ENCODE measurements around the gene NAA80.

The NAA80 gene

DNA sequence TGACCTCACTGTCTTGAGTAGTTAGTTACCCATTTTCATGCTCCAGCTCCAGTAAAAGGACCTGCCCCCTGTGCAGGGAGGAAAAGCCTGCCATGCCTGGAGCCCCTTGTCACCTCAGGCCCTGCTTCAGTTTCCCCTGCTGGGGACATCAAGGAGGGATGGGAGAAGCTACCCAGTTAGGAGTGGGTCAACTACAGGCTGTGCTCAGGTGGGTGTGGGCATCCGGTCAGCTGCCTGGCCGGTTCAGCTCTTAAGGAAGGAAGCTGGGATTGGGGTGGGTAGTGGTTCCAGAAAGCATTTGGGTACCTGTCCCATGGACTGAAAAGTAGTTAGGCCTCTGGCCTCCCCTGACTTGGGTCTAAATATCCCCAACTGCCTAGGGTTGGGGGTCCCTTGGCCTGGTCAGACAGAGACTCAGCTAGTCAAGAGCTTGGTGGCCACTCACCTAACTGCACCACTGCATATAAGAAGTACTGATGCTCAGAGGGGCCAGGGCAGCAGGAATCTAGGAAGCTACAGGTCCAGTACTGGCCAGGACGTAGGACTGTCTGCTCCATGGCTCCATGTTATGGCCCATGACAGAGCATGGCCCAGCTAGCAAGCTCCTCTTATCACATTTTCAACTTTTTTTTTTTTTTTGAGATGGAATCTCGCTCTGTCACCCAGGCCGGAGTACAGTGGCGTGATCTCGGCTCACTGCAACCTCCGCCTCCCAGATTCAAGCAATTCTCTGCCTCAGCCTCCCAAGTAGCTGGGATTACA is 19.8 kb downstream of the NAA80 start:
- TF ChIP-seq TEAD4 (IDR thresholded peaks at IDR 0.05) (no peak), RAD21 (IDR thresholded peaks at IDR 0.05; ENCODE audit: low read depth) (no peak), EGR1 (IDR thresholded peaks at IDR 0.05) (no peak), ZBTB7A (IDR thresholded peaks at IDR 0.05; ENCODE audit: low read depth) (no peak), TAF1 (IDR thresholded peaks at IDR 0.05; ENCODE audit: low read depth) (no peak), TCF12 (IDR thresholded peaks at IDR 0.05; ENCODE audit: low read depth) (no peak), CEBPB (IDR thresholded peaks at IDR 0.05) (no peak), YY1 (IDR thresholded peaks at IDR 0.05; ENCODE audit: low read depth) (no peak), CREB1 (IDR thresholded peaks at IDR 0.05; ENCODE audit: low read depth) (no peak)
- TF ChIP-seq, protein P1, sequence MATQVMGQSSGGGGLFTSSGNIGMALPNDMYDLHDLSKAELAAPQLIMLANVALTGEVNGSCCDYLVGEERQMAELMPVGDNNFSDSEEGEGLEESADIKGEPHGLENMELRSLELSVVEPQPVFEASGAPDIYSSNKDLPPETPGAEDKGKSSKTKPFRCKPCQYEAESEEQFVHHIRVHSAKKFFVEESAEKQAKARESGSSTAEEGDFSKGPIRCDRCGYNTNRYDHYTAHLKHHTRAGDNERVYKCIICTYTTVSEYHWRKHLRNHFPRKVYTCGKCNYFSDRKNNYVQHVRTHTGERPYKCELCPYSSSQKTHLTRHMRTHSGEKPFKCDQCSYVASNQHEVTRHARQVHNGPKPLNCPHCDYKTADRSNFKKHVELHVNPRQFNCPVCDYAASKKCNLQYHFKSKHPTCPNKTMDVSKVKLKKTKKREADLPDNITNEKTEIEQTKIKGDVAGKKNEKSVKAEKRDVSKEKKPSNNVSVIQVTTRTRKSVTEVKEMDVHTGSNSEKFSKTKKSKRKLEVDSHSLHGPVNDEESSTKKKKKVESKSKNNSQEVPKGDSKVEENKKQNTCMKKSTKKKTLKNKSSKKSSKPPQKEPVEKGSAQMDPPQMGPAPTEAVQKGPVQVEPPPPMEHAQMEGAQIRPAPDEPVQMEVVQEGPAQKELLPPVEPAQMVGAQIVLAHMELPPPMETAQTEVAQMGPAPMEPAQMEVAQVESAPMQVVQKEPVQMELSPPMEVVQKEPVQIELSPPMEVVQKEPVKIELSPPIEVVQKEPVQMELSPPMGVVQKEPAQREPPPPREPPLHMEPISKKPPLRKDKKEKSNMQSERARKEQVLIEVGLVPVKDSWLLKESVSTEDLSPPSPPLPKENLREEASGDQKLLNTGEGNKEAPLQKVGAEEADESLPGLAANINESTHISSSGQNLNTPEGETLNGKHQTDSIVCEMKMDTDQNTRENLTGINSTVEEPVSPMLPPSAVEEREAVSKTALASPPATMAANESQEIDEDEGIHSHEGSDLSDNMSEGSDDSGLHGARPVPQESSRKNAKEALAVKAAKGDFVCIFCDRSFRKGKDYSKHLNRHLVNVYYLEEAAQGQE (IDR thresholded peaks at IDR 0.05; ENCODE audit: low read depth) = no peak

DNA sequence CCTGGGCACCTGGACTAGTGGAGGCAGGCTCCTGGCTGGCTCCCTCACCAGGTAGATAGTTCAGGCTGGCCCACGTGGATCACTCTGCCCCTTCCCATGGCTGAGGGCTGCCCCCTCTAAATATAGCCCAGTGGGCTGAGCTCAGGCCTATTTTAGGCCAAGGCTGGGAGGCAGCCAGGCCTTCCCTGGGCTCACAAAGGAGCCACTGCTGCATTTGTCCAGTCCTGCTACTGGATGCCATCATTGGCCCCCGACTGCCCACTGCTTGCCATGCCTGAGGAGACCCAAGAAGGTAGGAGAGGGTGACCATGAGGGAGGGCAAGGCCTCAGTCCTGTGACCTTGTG is 20.4 kb downstream of the NAA80 start, which contains the start of gene LSMEM2:
Gene LSMEM2, plus strand, starts transcription at position 208 of the 345 bp plus-strand sequence. Its CDS starts 27 bp downstream, at position 235.
- TF ChIP-seq EGR1 (IDR thresholded peaks at IDR 0.05) (no peak), NFIC (IDR thresholded peaks at IDR 0.05) (no peak), TAF1 (IDR thresholded peaks at IDR 0.05; ENCODE audit: low read depth) (no peak), YY1 (IDR thresholded peaks at IDR 0.05; ENCODE audit: low read depth) (no peak), CREB1 (IDR thresholded peaks at IDR 0.05; ENCODE audit: low read depth) (no peak), RAD21 (IDR thresholded peaks at IDR 0.05; ENCODE audit: low read depth) (no peak)
- TF ChIP-seq, protein P2, sequence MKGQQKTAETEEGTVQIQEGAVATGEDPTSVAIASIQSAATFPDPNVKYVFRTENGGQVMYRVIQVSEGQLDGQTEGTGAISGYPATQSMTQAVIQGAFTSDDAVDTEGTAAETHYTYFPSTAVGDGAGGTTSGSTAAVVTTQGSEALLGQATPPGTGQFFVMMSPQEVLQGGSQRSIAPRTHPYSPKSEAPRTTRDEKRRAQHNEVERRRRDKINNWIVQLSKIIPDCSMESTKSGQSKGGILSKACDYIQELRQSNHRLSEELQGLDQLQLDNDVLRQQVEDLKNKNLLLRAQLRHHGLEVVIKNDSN (IDR thresholded peaks at IDR 0.05) = no peak

DNA sequence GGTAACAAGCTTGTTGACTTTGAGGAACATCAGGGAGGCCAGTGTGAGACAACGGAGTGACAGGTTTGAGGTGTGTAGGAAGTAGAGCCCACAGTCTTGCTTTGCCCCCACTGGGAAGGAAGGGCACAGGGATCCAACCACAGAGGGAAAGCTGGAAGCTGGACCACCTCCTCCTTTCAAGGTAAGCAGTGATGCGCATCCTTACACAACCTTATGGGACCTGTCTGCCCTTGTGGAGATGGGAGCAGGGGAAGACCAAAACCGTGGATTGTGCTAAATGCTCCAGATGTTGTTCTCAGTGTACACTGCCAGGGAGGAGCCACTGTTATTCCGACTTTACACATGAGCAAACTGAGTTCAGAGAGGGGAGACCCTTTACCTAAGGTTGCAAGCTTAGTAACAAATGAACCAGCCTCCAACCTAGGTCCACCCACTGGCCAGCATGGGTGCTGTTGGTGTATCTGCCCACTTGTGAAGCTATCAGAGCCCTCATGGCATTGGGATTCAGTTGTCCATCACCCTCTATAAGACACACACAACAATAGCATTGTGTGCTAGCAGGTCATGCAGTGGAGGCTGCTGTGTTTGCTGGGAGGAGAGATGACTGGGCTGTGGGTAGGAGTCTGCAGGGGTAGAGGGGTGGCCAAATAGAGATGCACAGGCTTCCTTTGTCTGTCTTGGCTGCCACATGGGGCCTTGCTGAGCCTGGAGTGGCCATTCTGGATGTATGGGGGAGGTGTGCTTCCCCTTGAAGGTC is 20.9 kb downstream of the NAA80 start:
- no peak for TF ChIP-seq CREB1 (IDR thresholded peaks at IDR 0.05; ENCODE audit: low read depth)
- no peak for TF ChIP-seq RAD21 (IDR thresholded peaks at IDR 0.05; ENCODE audit: low read depth)
- no peak for TF ChIP-seq YY1 (IDR thresholded peaks at IDR 0.05; ENCODE audit: low read depth)

DNA sequence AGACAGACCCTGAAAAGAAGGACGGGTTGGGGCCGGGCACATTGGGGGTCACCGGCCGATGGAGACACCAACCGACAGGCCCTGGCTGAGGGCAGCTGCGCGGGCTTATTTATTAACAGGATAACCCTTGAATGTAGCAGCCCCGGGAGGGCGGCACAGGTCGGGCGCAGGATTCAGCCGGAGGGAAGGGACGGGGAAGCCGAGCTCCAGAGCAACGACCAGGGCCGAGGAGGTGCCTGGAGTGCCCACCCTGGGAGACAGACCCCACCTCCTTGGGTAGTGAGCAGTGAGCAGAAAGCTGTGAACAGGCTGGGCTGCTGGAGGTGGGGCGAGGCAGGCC is 22.5 kb downstream of the NAA80 start:
- TF ChIP-seq, protein P1 (IDR thresholded peaks at IDR 0.05; ENCODE audit: low read depth) = no peak
- TF ChIP-seq TEAD4 (IDR thresholded peaks at IDR 0.05) (no peak), EGR1 (IDR thresholded peaks at IDR 0.05) (no peak), FOXM1 (IDR thresholded peaks at IDR 0.05; ENCODE audit: borderline replicate concordance, low read depth) (no peak), TAF1 (IDR thresholded peaks at IDR 0.05; ENCODE audit: low read depth) (no peak), EP300 (IDR thresholded peaks at IDR 0.05; ENCODE audit: borderline replicate concordance) (no peak), TCF12 (IDR thresholded peaks at IDR 0.05; ENCODE audit: low read depth) (no peak), NFIC (IDR thresholded peaks at IDR 0.05) (no peak)
- TF ChIP-seq, protein P2 (IDR thresholded peaks at IDR 0.05) = no peak

DNA sequence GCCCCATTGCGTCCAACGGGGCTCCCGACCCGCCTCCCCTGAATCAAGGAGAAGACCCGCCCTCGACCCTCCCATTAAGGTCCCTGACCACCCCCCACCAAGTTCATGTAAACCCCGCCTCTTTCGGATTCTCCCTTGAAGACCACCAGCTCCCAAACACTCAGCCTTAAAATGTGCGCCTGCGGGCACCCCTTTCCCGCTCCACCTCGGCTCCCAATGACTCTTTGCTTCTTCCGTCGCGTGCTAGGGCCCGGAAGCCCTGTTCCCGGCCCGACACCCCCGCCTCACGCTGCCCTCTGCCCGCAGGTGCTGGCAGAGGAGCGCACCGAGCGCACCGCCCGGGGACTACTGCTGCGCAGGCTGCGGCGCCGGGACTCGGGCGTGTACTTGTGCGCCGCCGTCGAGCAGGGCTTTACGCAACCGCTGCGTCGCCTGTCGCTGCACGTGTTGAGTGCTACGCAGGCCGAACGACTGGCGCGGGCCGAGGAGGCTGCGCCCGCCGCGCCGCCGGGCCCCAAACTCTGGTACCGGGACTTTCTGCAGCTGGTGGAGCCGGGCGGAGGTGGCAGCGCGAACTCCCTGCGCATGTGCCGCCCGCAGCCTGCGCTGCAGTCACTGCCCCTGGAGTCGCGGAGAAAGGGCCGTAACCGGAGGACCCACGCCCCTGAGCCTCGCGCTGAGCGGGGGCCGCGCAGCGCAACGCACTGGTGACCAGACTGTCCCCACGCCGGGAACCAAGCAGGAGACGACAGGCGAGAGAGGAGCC is 23.0 kb downstream of the NAA80 start:
- TF ChIP-seq CEBPB (IDR thresholded peaks at IDR 0.05) (no peak), NFIC (IDR thresholded peaks at IDR 0.05) (no peak), CREB1 (IDR thresholded peaks at IDR 0.05; ENCODE audit: low read depth) (no peak), TCF12 (IDR thresholded peaks at IDR 0.05; ENCODE audit: low read depth) (no peak), FOXM1 (IDR thresholded peaks at IDR 0.05; ENCODE audit: borderline replicate concordance, low read depth) (no peak), RAD21 (IDR thresholded peaks at IDR 0.05; ENCODE audit: low read depth) (no peak), TEAD4 (IDR thresholded peaks at IDR 0.05) (no peak), ZBTB7A (IDR thresholded peaks at IDR 0.05; ENCODE audit: low read depth) (no peak), EP300 (IDR thresholded peaks at IDR 0.05; ENCODE audit: borderline replicate concordance) (no peak), YY1 (IDR thresholded peaks at IDR 0.05; ENCODE audit: low read depth) (no peak), EGR1 (IDR thresholded peaks at IDR 0.05) (no peak), TAF1 (IDR thresholded peaks at IDR 0.05; ENCODE audit: low read depth) (no peak)
- TF ChIP-seq, protein P1 (IDR thresholded peaks at IDR 0.05; ENCODE audit: low read depth) = no peak
- TF ChIP-seq, protein P2 (IDR thresholded peaks at IDR 0.05) = no peak
- TF ChIP-seq, protein P3, sequence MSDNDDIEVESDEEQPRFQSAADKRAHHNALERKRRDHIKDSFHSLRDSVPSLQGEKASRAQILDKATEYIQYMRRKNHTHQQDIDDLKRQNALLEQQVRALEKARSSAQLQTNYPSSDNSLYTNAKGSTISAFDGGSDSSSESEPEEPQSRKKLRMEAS (IDR thresholded peaks at IDR 0.05) = no peak
